GM23338 (cell line): Measurements from ENCODE around the gene S100A12. TPM values are rescaled to one million over a fixed set of nuclear protein-coding genes. Genes with fewer than 3 reads are reported as not detected.

Source experiments
- ATAC-seq: fragments of 200-7000 bp; cut with Tn5 transposase; 3 replicates; pipeline ENCODE4 v1.9.1; 2020
- DNase-seq: peaks from one replicate; pipeline ENCODE4 v3.0.0-alpha.2; 2015; ENCODE audit warnings: low spot score
- H2AFZ ChIP-seq: fragments of 200-600 bp; sonication (generic); 2 replicates; pipeline ENCODE4 v1.8.0; 2016; ENCODE audit warnings: antibody characterized with exemption, mild to moderate bottlenecking, moderate library complexity
- H3F3A ChIP-seq: fragments of 200-600 bp; sonication (generic); replicated peaks from 2 replicates; pipeline ENCODE4 v1.8.0; 2017; ENCODE audit warnings: antibody characterized with exemption, mixed run types, low read depth
- H3K27ac ChIP-seq: fragments of 200-600 bp; sonication (generic); 2 replicates; pipeline ENCODE4 v1.6.1; 2016; ENCODE audit warnings: low read depth
- H3K27me3 ChIP-seq: fragments of 200-600 bp; sonication (generic); 2 replicates; pipeline ENCODE4 v1.8.0; 2016; ENCODE audit warnings: mild to moderate bottlenecking, mixed run types, moderate library complexity; ENCODE audit not compliant: insufficient read depth
- H3K36me3 ChIP-seq: fragments of 200-600 bp; sonication (generic); 2 replicates; pipeline ENCODE4 v1.8.0; 2016; ENCODE audit warnings: mild to moderate bottlenecking; ENCODE audit not compliant: insufficient read depth
- H3K4me1 ChIP-seq: fragments of 200-600 bp; sonication (generic); 2 replicates; pipeline ENCODE4 v1.8.0; 2016; ENCODE audit warnings: mild to moderate bottlenecking, moderate library complexity; ENCODE audit not compliant: insufficient read depth
- H3K4me2 ChIP-seq: fragments of 200-600 bp; sonication (generic); 2 replicates; pipeline ENCODE4 v1.7.1; 2017; ENCODE audit warnings: mixed run types
- H3K4me3 ChIP-seq: fragments of 200-600 bp; sonication (generic); 2 replicates; pipeline ENCODE4 v1.6.1; 2016; ENCODE audit warnings: mixed run types
- H3K79me2 ChIP-seq: fragments of 200-600 bp; sonication (generic); replicated peaks from 2 replicates; pipeline ENCODE4 v1.8.0; 2017; ENCODE audit warnings: mild to moderate bottlenecking; ENCODE audit not compliant: insufficient read depth
- H3K9me2 ChIP-seq: fragments of 200-600 bp; sonication (generic); 2 replicates; pipeline ENCODE4 v1.8.0; 2017; ENCODE audit not compliant: insufficient read depth
- H4K20me1 ChIP-seq: fragments of 200-600 bp; sonication (generic); replicated peaks from 2 replicates; pipeline ENCODE4 v1.8.0; 2017; ENCODE audit warnings: mild to moderate bottlenecking; ENCODE audit not compliant: insufficient read depth
- H3K27ac Mint-ChIP-seq: 2 replicates; pipeline ENCODE4 v1.8.0; 2020; ENCODE audit warnings: inconsistent platforms, mild to moderate bottlenecking, moderate library complexity, mixed read lengths
- H3K27me3 Mint-ChIP-seq: 3 replicates; pipeline ENCODE4 v1.8.0; 2022; ENCODE audit warnings: low read depth, mild to moderate bottlenecking, moderate library complexity, mixed read lengths, inconsistent platforms; ENCODE audit not compliant: insufficient read depth, poor library complexity
- H3K36me3 Mint-ChIP-seq: 3 replicates; pipeline ENCODE4 v1.8.0; 2021; ENCODE audit warnings: low read depth, mild to moderate bottlenecking, inconsistent platforms, moderate library complexity, mixed read lengths
- H3K4me1 Mint-ChIP-seq: 3 replicates; pipeline ENCODE4 v1.8.0; 2020; ENCODE audit warnings: mild to moderate bottlenecking, inconsistent platforms, mixed read lengths
- H3K4me3 Mint-ChIP-seq: 3 replicates; pipeline ENCODE4 v1.8.0; 2021; ENCODE audit warnings: moderate library complexity, mild to moderate bottlenecking, inconsistent platforms, mixed read lengths
- H3K9me3 Mint-ChIP-seq: 3 replicates; pipeline ENCODE4 v1.8.0; 2020; ENCODE audit warnings: moderate library complexity, mild to moderate bottlenecking, inconsistent platforms, mixed read lengths
- CREB1 ChIP-seq: fragments of 250-450 bp; sonication (Bioruptor Pico); IDR thresholded peaks from 2 replicates; pipeline ENCODE4 v1.5.0; 2020; ENCODE audit warnings: low read depth, mild to moderate bottlenecking, moderate library complexity
- EZH2 ChIP-seq: fragments of 200-600 bp; sonication (generic); IDR thresholded peaks from one replicate; pipeline ENCODE4 v1.8.0; 2017; ENCODE audit warnings: antibody characterized with exemption, mild to moderate bottlenecking, low read depth; ENCODE audit not compliant: unreplicated experiment
- EZH2phosphoT487 ChIP-seq: fragments of 200-600 bp; sonication (generic); IDR thresholded peaks from one replicate; pipeline ENCODE4 v1.8.1; 2018; ENCODE audit warnings: antibody characterized with exemption; ENCODE audit not compliant: unreplicated experiment
- JUNB ChIP-seq: IDR thresholded peaks from one replicate; pipeline ENCODE4 v1.6.1; 2016; ENCODE audit warnings: antibody characterized with exemption; ENCODE audit not compliant: unreplicated experiment
- NANOG ChIP-seq: IDR thresholded peaks from 2 replicates; pipeline ENCODE4 v1.6.1; 2016; ENCODE audit warnings: antibody characterized with exemption, borderline replicate concordance
- POLR2AphosphoS5 ChIP-seq: IDR thresholded peaks from 2 replicates; pipeline ENCODE4 v1.6.1; 2016; ENCODE audit warnings: antibody characterized with exemption, low read depth
- REST ChIP-seq: IDR thresholded peaks from one replicate; pipeline ENCODE4 v1.6.1; 2018; ENCODE audit warnings: antibody characterized with exemption; ENCODE audit not compliant: unreplicated experiment
- STAT1 ChIP-seq: IDR thresholded peaks from one replicate; pipeline ENCODE4 v1.6.1; 2016; ENCODE audit warnings: antibody characterized with exemption; ENCODE audit not compliant: unreplicated experiment
- ZNF114 ChIP-seq: fragments of 250-450 bp; sonication (Bioruptor Pico); IDR thresholded peaks from 2 replicates; pipeline ENCODE4 v1.5.0; 2020; ENCODE audit warnings: mild to moderate bottlenecking, moderate library complexity
- ZNF331 ChIP-seq: fragments of 250-450 bp; sonication (Bioruptor Pico); IDR thresholded peaks from 2 replicates; pipeline ENCODE4 v1.5.0; 2020; ENCODE audit warnings: low read depth, mild to moderate bottlenecking, moderate library complexity
- polyA plus RNA-seq: library from polyadenylated mRNA; unstranded; fragments of >200 nt; fragmentation: Nextera tagmentation; extraction: Ambion mirVana; gene quantifications from 2 replicates; pipeline ENCODE4 v1.2.1, GENCODE V29; 2016
- total RNA-seq: library from RNA; depleted of rRNA; stranded (reverse); fragments of >200 nt; shearing (Covaris generic); gene quantifications from 2 replicates; pipeline ENCODE4 v1.2.3, GENCODE V29; 2014
- TF ChIP-seq, protein P1 (sequence below), 2 experiments: fragments of 200-600 bp in 1 of 2; sonication (generic) in 1 of 2; conservative IDR thresholded peaks; 2 replicates each; pipeline versions ENCODE4 v1.5.1 to v1.6.1; 2016 to 2017; ENCODE audit warnings: antibody characterized with exemption in 2 of 2, low read depth in 2 of 2, mild to moderate bottlenecking in 2 of 2, moderate library complexity in 1 of 2
- TF ChIP-seq, protein P2 (sequence below): IDR thresholded peaks from 2 replicates; pipeline ENCODE4 v1.6.1; 2016; ENCODE audit warnings: antibody characterized with exemption
- TF ChIP-seq, protein P3 (sequence below): fragments of 250-450 bp; sonication (Bioruptor Pico); IDR thresholded peaks from 2 replicates; pipeline ENCODE4 v1.5.0; 2020; ENCODE audit warnings: mild to moderate bottlenecking, moderate library complexity

The S100A12 gene
- total and polyA plus RNA-seq, 2 experiments from 2014 or later, result not detected

DNA sequence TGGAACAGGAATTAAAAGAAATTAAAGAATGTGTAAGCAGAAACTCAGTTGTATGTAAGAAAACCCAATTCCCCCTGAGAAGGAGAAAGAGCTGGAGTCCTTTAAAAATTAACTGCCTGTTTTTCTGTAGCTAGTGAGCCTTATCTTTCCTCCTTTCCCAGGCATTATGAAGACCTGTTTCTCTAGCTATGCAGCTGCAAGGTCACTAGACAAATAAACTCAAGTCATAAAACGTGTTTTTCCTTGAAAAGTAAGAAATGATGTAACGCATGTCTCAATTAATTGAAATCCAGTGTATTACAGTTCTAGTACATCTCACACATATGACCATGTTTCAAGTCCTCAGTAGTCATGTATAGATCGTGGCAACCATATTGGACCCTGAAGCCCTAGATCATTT is 5.3 kb downstream of the S100A12 start:
- Mint-ChIP-seq H3K4me1 (no peaks in the 10 kb centered on the region), H3K27me3 (peaks cover 5% of the 10 kb centered on the region), H3K9me3 (no peaks in the 10 kb centered on the region), H3K36me3 (no peaks in the 10 kb centered on the region), H3K4me3 (no peak overlapping the region), H3K27ac (no peak overlapping the region)
- H3K27ac ChIP-seq, result no peak overlapping the region
- no peaks in the 10 kb centered on the region for H3K27me3 ChIP-seq
- ATAC-seq (no peak), DNase-seq (no peak)
- H3K9me2 ChIP-seq, result peaks cover 10% of the 10 kb centered on the region; the same call in 1 of the 2 replicates
- no peak overlapping the region for H3K4me2 ChIP-seq
- no peaks in the 10 kb centered on the region for H3K4me1 ChIP-seq
- no peaks in the 10 kb centered on the region for H3F3A ChIP-seq
- H3K4me3 ChIP-seq, result no peak overlapping the region
- no peaks in the 10 kb centered on the region for H3K79me2 ChIP-seq
- no peak for TF ChIP-seq POLR2AphosphoS5
- no peak for TF ChIP-seq EZH2
- no peak for TF ChIP-seq JUNB
- TF ChIP-seq, protein P1, sequence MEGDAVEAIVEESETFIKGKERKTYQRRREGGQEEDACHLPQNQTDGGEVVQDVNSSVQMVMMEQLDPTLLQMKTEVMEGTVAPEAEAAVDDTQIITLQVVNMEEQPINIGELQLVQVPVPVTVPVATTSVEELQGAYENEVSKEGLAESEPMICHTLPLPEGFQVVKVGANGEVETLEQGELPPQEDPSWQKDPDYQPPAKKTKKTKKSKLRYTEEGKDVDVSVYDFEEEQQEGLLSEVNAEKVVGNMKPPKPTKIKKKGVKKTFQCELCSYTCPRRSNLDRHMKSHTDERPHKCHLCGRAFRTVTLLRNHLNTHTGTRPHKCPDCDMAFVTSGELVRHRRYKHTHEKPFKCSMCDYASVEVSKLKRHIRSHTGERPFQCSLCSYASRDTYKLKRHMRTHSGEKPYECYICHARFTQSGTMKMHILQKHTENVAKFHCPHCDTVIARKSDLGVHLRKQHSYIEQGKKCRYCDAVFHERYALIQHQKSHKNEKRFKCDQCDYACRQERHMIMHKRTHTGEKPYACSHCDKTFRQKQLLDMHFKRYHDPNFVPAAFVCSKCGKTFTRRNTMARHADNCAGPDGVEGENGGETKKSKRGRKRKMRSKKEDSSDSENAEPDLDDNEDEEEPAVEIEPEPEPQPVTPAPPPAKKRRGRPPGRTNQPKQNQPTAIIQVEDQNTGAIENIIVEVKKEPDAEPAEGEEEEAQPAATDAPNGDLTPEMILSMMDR (conservative IDR thresholded peaks at IDR 0.05; ENCODE audit: low read depth in 2 of 2), result no peak
- no peak for TF ChIP-seq STAT1
- TF ChIP-seq, protein P2, sequence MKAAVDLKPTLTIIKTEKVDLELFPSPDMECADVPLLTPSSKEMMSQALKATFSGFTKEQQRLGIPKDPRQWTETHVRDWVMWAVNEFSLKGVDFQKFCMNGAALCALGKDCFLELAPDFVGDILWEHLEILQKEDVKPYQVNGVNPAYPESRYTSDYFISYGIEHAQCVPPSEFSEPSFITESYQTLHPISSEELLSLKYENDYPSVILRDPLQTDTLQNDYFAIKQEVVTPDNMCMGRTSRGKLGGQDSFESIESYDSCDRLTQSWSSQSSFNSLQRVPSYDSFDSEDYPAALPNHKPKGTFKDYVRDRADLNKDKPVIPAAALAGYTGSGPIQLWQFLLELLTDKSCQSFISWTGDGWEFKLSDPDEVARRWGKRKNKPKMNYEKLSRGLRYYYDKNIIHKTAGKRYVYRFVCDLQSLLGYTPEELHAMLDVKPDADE, result no peak
- TF ChIP-seq EZH2phosphoT487, result no peak
- TF ChIP-seq, protein P3, sequence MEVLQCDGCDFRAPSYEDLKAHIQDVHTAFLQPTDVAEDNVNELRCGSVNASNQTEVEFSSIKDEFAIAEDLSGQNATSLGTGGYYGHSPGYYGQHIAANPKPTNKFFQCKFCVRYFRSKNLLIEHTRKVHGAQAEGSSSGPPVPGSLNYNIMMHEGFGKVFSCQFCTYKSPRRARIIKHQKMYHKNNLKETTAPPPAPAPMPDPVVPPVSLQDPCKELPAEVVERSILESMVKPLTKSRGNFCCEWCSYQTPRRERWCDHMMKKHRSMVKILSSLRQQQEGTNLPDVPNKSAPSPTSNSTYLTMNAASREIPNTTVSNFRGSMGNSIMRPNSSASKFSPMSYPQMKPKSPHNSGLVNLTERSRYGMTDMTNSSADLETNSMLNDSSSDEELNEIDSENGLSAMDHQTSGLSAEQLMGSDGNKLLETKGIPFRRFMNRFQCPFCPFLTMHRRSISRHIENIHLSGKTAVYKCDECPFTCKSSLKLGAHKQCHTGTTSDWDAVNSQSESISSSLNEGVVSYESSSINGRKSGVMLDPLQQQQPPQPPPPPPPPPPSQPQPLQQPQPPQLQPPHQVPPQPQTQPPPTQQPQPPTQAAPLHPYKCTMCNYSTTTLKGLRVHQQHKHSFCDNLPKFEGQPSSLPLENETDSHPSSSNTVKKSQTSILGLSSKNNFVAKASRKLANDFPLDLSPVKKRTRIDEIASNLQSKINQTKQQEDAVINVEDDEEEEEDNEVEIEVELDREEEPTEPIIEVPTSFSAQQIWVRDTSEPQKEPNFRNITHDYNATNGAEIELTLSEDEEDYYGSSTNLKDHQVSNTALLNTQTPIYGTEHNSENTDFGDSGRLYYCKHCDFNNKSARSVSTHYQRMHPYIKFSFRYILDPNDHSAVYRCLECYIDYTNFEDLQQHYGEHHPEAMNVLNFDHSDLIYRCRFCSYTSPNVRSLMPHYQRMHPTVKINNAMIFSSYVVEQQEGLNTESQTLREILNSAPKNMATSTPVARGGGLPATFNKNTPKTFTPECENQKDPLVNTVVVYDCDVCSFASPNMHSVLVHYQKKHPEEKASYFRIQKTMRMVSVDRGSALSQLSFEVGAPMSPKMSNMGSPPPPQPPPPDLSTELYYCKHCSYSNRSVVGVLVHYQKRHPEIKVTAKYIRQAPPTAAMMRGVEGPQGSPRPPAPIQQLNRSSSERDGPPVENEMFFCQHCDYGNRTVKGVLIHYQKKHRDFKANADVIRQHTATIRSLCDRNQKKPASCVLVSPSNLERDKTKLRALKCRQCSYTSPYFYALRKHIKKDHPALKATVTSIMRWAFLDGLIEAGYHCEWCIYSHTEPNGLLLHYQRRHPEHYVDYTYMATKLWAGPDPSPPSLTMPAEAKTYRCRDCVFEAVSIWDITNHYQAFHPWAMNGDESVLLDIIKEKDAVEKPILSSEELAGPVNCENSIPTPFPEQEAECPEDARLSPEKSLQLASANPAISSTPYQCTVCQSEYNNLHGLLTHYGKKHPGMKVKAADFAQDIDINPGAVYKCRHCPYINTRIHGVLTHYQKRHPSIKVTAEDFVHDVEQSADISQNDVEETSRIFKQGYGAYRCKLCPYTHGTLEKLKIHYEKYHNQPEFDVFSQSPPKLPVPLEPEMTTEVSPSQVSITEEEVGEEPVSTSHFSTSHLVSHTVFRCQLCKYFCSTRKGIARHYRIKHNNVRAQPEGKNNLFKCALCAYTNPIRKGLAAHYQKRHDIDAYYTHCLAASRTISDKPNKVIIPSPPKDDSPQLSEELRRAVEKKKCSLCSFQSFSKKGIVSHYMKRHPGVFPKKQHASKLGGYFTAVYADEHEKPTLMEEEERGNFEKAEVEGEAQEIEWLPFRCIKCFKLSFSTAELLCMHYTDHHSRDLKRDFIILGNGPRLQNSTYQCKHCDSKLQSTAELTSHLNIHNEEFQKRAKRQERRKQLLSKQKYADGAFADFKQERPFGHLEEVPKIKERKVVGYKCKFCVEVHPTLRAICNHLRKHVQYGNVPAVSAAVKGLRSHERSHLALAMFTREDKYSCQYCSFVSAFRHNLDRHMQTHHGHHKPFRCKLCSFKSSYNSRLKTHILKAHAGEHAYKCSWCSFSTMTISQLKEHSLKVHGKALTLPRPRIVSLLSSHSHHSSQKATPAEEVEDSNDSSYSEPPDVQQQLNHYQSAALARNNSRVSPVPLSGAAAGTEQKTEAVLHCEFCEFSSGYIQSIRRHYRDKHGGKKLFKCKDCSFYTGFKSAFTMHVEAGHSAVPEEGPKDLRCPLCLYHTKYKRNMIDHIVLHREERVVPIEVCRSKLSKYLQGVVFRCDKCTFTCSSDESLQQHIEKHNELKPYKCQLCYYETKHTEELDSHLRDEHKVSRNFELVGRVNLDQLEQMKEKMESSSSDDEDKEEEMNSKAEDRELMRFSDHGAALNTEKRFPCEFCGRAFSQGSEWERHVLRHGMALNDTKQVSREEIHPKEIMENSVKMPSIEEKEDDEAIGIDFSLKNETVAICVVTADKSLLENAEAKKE (CRISPR knock-in tag), result no peak
- TF ChIP-seq NANOG, result no peak
- no peak for TF ChIP-seq ZNF331 (CRISPR knock-in tag)
- TF ChIP-seq ZNF114 (CRISPR knock-in tag), result no peak
- no peak for TF ChIP-seq CREB1 (CRISPR knock-in tag)
- no peak for TF ChIP-seq REST
- H2AFZ ChIP-seq, result no peak overlapping the region
- no peaks in the 10 kb centered on the region for H3K36me3 ChIP-seq
- no peaks in the 10 kb centered on the region for H4K20me1 ChIP-seq
